Stimulated activated CD4-positive, alpha-beta T cell treated with anti-CD3 and anti-CD28 coated beads, Interleukin-15, amount 100 ng/mL, for 24 hours (primary cell): ENCODE measurements around the gene HBG2.
A peak's percentile ranks its signal among the peaks of the same experiment; 100 is the strongest.
"Not testable (repeated sequence)": the region's sequence is repeated elsewhere in the genome, so short reads cannot be mapped to it uniquely, and the experiment has no call there.

Experiments used
- DNase-seq: peaks from one replicate; pipeline ENCODE4 v3.0.0-alpha.2; 2020

HBG2 gene

DNA sequence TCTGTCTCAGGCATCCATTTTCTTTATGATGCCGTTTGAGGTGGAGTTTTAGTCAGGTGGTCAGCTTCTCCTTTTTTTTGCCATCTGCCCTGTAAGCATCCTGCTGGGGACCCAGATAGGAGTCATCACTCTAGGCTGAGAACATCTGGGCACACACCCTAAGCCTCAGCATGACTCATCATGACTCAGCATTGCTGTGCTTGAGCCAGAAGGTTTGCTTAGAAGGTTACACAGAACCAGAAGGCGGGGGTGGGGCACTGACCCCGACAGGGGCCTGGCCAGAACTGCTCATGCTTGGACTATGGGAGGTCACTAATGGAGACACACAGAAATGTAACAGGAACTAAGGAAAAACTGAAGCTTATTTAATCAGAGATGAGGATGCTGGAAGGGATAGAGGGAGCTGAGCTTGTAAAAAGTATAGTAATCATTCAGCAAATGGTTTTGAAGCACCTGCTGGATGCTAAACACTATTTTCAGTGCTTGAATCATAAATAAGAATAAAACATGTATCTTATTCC, 26.1 kb upstream of the HBG2 start:
- peak; percentile 23 for DNase-seq

DNA sequence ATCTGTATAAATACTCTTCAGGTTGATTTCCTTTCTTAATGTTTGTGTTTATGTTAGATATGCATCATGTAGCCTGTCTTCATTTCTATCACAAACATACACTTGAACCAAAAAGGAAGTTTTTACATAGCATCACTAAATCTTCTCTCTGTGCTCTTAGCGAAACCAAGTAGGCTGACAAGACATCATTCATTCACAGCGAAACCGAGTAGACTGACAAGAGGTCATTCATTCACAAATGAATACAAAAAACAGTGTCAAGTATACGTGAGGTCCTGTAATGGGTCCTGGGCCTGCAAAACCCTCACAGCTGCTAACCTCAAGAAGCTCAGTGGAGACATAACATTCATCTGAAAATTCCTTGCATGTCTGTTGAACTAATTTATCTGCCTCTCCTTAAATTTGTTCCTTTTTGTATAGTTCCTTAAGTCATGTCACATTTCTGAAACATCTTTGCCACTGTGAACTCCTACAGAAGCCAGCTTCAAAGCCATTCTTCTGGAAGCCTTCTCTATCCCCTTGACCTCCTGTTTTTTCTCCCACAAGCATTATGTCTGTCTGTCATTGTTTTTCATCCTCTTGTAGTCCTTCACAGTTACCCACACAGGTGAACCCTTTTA, 25.0 kb upstream of the HBG2 start:
- no peak for DNase-seq

DNA sequence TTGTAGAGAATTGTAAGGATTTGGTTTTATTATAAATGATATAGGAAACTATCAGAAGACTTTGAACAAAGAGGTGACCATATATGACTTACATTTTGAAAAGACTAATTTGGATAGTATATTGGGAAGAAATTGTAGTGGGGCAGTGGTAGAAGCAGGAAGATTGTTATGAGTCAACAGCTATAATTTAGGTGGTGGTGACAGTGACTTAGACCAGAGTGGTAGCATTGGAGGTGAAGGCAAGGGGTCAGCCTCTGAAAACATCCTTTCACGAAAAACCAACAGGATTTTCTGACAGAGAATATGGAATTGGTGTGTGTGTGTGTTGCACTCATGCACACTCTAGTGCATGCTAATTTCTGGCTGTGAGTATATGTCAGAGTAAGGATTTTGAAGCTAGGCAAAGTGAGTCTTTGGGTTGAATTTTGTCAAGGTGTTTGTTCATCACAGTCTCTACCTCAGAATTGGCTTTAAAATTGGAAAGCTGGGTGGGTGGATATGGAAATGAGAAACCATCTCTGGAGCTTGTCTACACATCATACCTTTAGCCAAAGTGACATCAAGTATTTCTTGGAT, 23.3 kb upstream of the HBG2 start:
- DNase-seq, result no peak

DNA sequence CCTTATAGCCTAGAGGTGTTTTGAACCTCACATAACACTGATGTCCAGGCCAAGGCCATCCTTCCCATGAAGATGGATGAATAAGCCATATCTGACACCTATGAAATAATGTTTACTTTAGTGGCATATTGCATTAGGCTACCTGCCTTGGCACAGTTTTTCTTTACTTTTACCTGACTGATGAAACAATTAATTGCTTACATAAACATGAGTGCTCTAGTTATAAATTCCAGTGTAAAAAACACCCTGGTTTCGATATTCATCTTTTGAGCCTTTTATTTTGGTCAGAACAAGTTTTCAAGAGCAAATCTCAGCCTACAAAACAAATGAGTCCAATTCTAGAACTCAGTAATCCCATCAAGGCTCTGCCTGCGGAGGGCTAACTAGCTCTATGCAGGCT, 22.1 kb upstream of the HBG2 start:
- DNase-seq, result no peak

DNA sequence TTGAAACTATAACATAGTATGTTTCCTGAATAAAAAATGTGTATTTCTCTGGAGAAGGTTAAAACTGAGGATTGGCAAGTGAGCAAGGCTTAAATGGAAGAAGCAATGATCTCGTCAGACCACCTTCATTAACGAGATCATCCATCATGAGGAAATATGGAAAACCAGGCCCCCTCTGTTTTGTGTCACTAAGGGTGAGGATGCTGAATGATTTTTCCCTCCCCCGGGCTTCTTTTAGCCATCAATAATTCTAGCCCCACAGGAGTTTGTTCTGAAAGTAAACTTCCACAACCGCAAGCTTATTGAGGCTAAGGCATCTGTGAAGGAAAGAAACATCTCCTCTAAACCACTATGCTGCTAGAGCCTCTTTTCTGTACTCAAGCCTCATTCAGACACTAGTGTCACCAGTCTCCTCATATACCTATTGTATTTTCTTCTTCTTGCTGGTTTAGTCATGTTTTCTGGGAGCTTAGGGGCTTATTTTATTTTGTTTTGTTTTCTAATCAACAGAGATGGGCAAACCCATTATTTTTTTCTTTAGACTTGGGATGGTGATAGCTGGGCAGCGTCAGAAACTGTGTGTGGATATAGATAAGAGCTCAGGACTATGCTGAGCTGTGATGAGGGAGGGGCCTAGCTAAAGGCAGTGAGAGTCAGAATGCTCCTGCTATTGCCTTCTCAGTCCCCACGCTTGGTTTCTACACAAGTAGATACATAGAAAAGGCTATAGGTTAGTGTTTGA, 21.0 kb upstream of the HBG2 start:
- DNase-seq, result no peak

- DNase-seq, result no peak
Observed at GRCh38 chr11:5274395-5274794, 19.8 kb upstream of the HBG2 start.

- DNase-seq, result no peak
Observed at GRCh38 chr11:5272395-5273017, 17.9 kb upstream of the HBG2 start.

DNA sequence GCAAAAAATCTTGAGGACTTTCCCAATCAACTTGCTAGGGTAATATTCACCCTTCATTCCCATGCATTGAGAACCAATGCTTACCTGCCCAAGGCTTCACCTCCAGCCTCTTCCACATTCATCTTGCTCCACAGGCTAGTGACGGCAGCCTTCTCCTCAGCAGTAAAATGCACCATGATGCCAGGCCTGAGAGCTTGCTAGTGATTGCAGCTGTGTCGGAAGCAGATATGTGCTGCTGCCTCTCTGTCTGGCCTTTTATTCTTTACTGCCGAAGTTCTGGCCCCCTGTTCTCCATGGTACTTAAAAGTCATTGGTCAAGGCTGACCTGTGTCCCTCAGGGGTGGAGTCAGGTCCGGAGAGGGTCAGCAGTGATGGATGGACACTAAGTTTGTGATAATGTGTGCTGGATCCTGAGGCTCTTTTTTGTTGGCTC, 15.2 kb upstream of the HBG2 start, which contains the start of gene HBE1:
HBE1 (minus strand) TSS at position 231 of the 433 bp plus-strand sequence; CDS start at position 176, 55 bp downstream.
- DNase-seq, result no peak

DNA sequence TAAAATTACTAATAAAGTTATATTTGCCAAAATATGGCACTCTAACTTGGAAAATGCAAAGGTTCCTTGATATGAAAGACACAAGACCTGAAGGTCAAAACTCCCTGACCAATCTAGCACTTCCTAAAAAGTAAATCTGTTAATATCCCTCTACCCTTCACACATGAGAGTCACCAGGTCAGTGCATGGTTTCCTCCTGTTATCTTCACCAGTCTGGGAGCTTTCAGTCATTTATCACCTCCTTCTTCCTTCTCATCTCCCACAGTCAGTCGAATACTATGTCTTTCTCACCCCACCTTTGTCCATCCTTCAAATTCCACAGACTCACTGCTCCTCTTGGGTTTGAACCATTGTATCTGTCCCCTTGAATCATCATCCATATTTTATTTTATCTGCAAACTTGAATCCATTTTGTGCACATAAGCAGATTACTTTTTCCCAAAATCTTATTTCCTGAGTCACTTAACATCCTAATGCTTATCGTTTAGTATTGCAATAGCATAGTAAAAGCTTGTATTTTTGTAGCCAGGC, 12.5 kb upstream of the HBG2 start:
- no peak for DNase-seq

- no peak for DNase-seq
Observed at GRCh38 chr11:5266609-5267008, 12.0 kb upstream of the HBG2 start.

DNA sequence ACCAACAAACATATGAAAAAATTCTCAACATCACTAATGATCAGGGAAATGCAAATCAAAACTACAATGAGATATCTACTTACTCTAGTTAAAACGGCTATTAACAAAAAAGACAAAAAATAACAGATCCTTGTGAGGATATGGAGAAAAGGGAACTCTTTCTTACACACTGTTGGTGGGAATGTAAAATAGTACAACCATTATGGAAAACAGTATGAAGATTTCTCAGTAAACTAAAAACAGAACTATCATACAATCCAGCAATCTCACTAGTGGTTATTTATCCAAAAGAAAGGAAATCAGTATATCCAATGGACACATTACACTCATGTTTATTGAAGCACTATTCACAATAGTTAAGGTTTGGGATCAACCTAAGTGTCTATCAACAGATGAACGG, 11.3 kb upstream of the HBG2 start:
- DNase-seq, result no peak

GRCh38 chr11:5258543-5259262, 4.1 kb upstream of the HBG2 start:
- DNase-seq, result no peak

- no peak for DNase-seq
Observed at GRCh38 chr11:5257296-5257695, 2.7 kb upstream of the HBG2 start.

GRCh38 chr11:5254023-5254422, 558 bp downstream of the HBG2 start:
- not testable (repeated sequence) for DNase-seq

- DNase-seq, result not testable (repeated sequence)
Observed at GRCh38 chr11:5253440-5253839, 1.1 kb downstream of the HBG2 start.

- DNase-seq, result no peak
Observed at GRCh38 chr11:5252919-5253265, 1.7 kb downstream of the HBG2 start.

DNA sequence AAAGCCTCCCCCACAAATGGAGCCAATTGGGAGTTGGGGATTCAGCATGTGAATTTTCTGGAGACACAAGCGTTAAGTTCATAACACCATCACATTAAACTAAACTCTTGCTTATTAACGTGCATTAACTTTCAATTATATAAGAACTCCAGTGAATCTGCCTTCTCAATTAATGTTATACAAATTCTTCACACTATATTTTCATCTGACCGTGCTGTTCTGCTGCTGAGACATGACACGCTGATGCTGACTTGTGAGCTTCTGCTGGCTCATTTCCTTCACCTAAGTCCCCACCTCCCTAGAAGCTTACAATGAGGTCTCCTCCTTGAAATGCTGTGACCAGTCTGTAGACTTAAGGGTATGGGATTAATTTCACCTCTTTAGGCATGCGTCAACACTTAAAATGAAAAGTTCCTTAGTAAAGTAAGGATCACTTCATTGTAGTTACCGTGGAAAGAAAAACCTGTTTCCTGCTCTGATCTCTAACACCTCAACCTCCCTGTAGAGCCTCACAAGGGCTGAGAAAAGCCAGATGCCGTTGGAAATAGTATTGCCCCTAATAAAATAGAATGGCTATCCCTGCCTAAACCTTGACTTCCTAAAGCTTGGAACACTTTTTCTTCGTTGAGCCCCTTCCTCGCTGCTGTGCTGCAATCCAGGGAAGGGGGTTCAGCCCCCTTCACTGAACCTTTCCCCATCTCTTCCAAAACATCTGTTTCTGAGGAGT, 2.2 kb downstream of the HBG2 start:
- no peak for DNase-seq

DNA sequence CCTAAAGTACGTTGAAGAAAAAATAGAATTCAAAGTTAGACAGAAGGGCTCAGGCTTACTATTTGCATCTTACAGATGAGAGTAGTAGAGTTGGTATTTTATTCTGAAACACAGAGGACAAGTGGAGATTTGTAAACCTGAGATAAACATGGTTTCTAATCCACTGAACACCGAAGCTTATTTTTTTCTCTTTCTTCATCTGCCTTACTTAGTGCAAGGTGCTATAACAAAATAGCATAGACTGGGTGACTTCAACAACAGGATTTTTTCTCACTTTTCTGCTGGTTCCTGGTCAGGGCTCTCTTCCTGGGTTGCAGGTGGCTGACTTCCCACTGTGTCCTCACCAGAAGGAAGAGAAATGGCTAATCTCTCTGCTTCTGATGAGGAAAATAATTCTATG, 2.8 kb downstream of the HBG2 start:
- no peak for DNase-seq

DNA sequence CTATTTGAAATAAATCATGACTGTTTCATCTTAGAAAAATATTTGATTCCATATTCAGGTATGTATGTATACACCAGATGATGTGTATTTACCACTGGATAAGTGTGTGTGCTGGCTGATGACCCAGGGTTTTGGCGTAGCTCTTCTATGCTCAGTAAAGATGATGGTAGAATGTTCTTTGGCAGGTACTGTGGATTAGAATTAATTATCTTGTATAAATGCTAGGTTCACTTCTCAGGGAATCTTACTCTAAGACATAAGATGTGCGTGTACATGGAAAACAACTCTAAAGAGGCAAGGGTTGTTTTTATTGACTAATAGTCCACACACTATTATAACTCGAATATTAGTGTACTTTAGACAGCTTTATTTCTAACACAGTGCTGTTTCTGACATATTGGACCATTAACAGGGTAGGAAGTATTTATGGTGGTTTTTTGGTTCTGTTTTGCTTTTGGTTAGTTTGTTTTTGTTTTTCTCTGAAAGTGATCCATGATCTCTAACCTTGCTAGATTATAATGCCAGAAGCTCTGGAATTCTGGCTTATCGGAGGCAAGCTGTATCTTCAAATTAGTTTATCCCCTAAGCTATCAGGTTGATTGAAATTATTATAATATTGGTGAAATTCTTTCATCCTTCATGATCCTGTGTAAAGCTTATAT, 3.9 kb downstream of the HBG2 start:
- DNase-seq, result no peak

GRCh38 chr11:5249807-5250396, 4.7 kb downstream of the HBG2 start, which contains the start of gene HBG1:
TSS of gene HBG1 (minus strand) at chr11:5249857. CDS start at chr11:5249804, 53 bp downstream.
- DNase-seq, result not testable (repeated sequence)

DNA sequence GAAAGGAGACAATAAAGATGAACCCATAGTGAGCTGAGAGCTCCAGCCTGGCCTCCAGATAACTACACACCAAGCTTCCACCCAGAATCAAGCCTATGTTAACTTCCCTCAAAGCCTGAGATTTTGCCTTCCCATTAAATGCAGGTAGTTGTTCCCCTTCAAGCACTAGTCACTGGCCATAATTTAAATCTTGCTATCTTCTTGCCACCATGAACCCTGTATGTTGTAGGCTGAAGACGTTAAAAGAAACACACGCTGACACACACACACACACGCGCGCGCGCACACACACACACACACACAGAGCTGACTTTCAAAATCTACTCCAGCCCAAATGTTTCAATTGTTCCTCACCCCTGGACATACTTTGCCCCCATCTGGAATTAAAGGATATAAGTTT, 6.1 kb downstream of the HBG2 start:
- not testable (repeated sequence) for DNase-seq
